ENCODE measurements around the gene MICALL2. TPM values are rescaled to one million over a fixed set of nuclear protein-coding genes. Genes with fewer than 3 reads are reported as not detected.

MICALL2 gene
- total RNA-seq, 1 donor from 2014 or later: 13.9 TPM

GRCh38 chr7:1486571-1486970 is 27.3 kb upstream of the MICALL2 start:
- no peak overlapping the region for H3K4me3 Mint-ChIP-seq (ENCODE audit: low read depth)
- TF ChIP-seq CTCF (IDR thresholded peaks at IDR 0.05; ENCODE audit: unreplicated experiment): no peak
- peaks cover 15% of the 10 kb centered on the region for H3K36me3 Mint-ChIP-seq (ENCODE audit: insufficient read depth)
- DNase-seq (ENCODE audit: low spot score, unreplicated experiment): no peak
- H3K27me3 Mint-ChIP-seq: no peaks in the 10 kb centered on the region
- no peak overlapping the region for H3K27ac Mint-ChIP-seq
- H3K4me1 Mint-ChIP-seq (ENCODE audit: low read depth): no peaks in the 10 kb centered on the region
- no peaks in the 10 kb centered on the region for H3K9me3 Mint-ChIP-seq (ENCODE audit: low read depth)

GRCh38 chr7:1485156-1485555 is 25.9 kb upstream of the MICALL2 start:
- H3K4me3 Mint-ChIP-seq (ENCODE audit: low read depth): no peak overlapping the region
- peaks cover 10% of the 10 kb centered on the region for H3K36me3 Mint-ChIP-seq (ENCODE audit: insufficient read depth)

GRCh38 chr7:1484569-1484968 is 25.3 kb upstream of the MICALL2 start:
- DNase-seq (ENCODE audit: low spot score, unreplicated experiment): no peak
- Mint-ChIP-seq H3K4me1 (ENCODE audit: low read depth) (no peaks in the 10 kb centered on the region), H3K9me3 (ENCODE audit: low read depth) (no peaks in the 10 kb centered on the region), H3K4me3 (ENCODE audit: low read depth) (no peak overlapping the region), H3K36me3 (ENCODE audit: insufficient read depth) (peaks cover 10% of the 10 kb centered on the region), H3K27me3 (no peaks in the 10 kb centered on the region), H3K27ac (no peak overlapping the region)
- no peak for TF ChIP-seq CTCF (IDR thresholded peaks at IDR 0.05; ENCODE audit: unreplicated experiment)

More at GRCh38 chr7:1485156-1485555, 25.9 kb upstream of the MICALL2 start:
- no peaks in the 10 kb centered on the region for H3K4me1 Mint-ChIP-seq (ENCODE audit: low read depth)
- H3K9me3 Mint-ChIP-seq (ENCODE audit: low read depth): no peaks in the 10 kb centered on the region
- H3K27ac Mint-ChIP-seq: no peak overlapping the region
- H3K27me3 Mint-ChIP-seq: no peaks in the 10 kb centered on the region
- TF ChIP-seq CTCF (IDR thresholded peaks at IDR 0.05; ENCODE audit: unreplicated experiment): no peak
- DNase-seq (ENCODE audit: low spot score, unreplicated experiment): no peak

- H3K27ac Mint-ChIP-seq: no peak overlapping the region
- no peak for TF ChIP-seq CTCF (IDR thresholded peaks at IDR 0.05; ENCODE audit: unreplicated experiment)
- H3K27me3 Mint-ChIP-seq: no peaks in the 10 kb centered on the region
- no peak overlapping the region for H3K4me3 Mint-ChIP-seq (ENCODE audit: low read depth)
- no peaks in the 10 kb centered on the region for H3K4me1 Mint-ChIP-seq (ENCODE audit: low read depth)
- DNase-seq (ENCODE audit: low spot score, unreplicated experiment): no peak
- peaks cover 10% of the 10 kb centered on the region for H3K36me3 Mint-ChIP-seq (ENCODE audit: insufficient read depth)
- H3K9me3 Mint-ChIP-seq (ENCODE audit: low read depth): no peaks in the 10 kb centered on the region
Observed at GRCh38 chr7:1483536-1484505, 24.6 kb upstream of the MICALL2 start.

GRCh38 chr7:1483079-1483478 is 23.8 kb upstream of the MICALL2 start:
- Mint-ChIP-seq H3K9me3 (ENCODE audit: low read depth) (no peaks in the 10 kb centered on the region), H3K27me3 (no peaks in the 10 kb centered on the region), H3K4me1 (ENCODE audit: low read depth) (no peaks in the 10 kb centered on the region), H3K27ac (no peak overlapping the region), H3K4me3 (ENCODE audit: low read depth) (no peak overlapping the region), H3K36me3 (ENCODE audit: insufficient read depth) (peaks cover 6% of the 10 kb centered on the region)
- no peak for TF ChIP-seq CTCF (IDR thresholded peaks at IDR 0.05; ENCODE audit: unreplicated experiment)
- DNase-seq (ENCODE audit: low spot score, unreplicated experiment): no peak
